D721Med (cell line): ENCODE measurements around the gene GLIS1.

Experiments
- DNase-seq: peaks from one replicate; pipeline ENCODE4 v3.0.0; 2011; ENCODE audit warnings: low spot score; ENCODE audit not compliant: insufficient read length
- FAIRE-seq: peaks from 2 replicates; lab custom pipeline; 2011; peaks lifted over from hg19 to GRCh38; lab: Jason Lieb, UNC
- CTCF ChIP-seq: IDR thresholded peaks from 2 replicates; pipeline ENCODE4 v1.5.1; 2012; ENCODE audit warnings: mild to moderate bottlenecking, control low read depth; ENCODE audit not compliant: insufficient read depth; ENCODE audit errors: missing control alignments

Gene GLIS1

GRCh38 chr1:53639251-53639763 is 99.7 kb downstream of the GLIS1 start:
- TF ChIP-seq CTCF: no peak
- FAIRE-seq: no peak
- no peak for DNase-seq

GRCh38 chr1:53638360-53639035 is 100.5 kb downstream of the GLIS1 start:
- no peak for TF ChIP-seq CTCF
- DNase-seq: no peak
- FAIRE-seq: no peak

- DNase-seq (no peak), FAIRE-seq (no peak)
- no peak for TF ChIP-seq CTCF
Measured at GRCh38 chr1:53637511-53638359, 101.2 kb downstream of the GLIS1 start.

- DNase-seq: no peak
- no peak for FAIRE-seq
- TF ChIP-seq CTCF: no peak
Measured at GRCh38 chr1:53636621-53637171, 102.3 kb downstream of the GLIS1 start.

- no peak for TF ChIP-seq CTCF
- DNase-seq (no peak), FAIRE-seq (no peak)
Measured at GRCh38 chr1:53634571-53634979, 104.4 kb downstream of the GLIS1 start.

- no peak for TF ChIP-seq CTCF
- no peak for FAIRE-seq
- DNase-seq: no peak
Measured at GRCh38 chr1:53633073-53633704, 105.8 kb downstream of the GLIS1 start.
